Calu3 (cell line): Measurements from ENCODE around the gene TK2. TPM values are rescaled to one million over a fixed set of nuclear protein-coding genes. Genes with fewer than 3 reads are reported as not detected.
"Not testable (repeated sequence)": the region's sequence is repeated elsewhere in the genome, so short reads cannot be mapped to it uniquely, and the experiment has no call there.

Source experiments
- BruUV-seq: library from RNA; stranded (reverse); fragments of 400-500 nt; replicated peaks from 2 replicates; lab custom pipeline; 2021; lab: Mats Ljungman, UMichigan
- CTCF ChIA-PET: fragments of 300-600 bp; sonication (Branson Sonifier 250); formaldehyde crosslinking; loops from one replicate; lab custom pipeline; 2022; ENCODE audit warnings: antibody characterized with exemption; lab: Charles Lee
- DNase-seq: peaks from one replicate; pipeline ENCODE4 v3.0.0; 2022
- H3K27ac Mint-ChIP-seq: one replicate; pipeline ENCODE4 v1.8.0; 2022; ENCODE audit warnings: mixed read lengths; ENCODE audit not compliant: unreplicated experiment
- H3K27me3 Mint-ChIP-seq: one replicate; pipeline ENCODE4 v1.8.0; 2022; ENCODE audit warnings: mixed read lengths; ENCODE audit not compliant: unreplicated experiment
- H3K36me3 Mint-ChIP-seq: one replicate; pipeline ENCODE4 v1.8.0; 2022; ENCODE audit warnings: mild to moderate bottlenecking, moderate library complexity, mixed read lengths; ENCODE audit not compliant: insufficient read depth, unreplicated experiment
- H3K4me1 Mint-ChIP-seq: one replicate; pipeline ENCODE4 v1.8.0; 2022; ENCODE audit warnings: mild to moderate bottlenecking, low read depth, mixed read lengths; ENCODE audit not compliant: unreplicated experiment
- H3K4me3 Mint-ChIP-seq: one replicate; pipeline ENCODE4 v1.8.0; 2022; ENCODE audit warnings: mild to moderate bottlenecking, low read depth, moderate library complexity, mixed read lengths; ENCODE audit not compliant: unreplicated experiment
- H3K9me3 Mint-ChIP-seq: one replicate; pipeline ENCODE4 v1.8.0; 2022; ENCODE audit warnings: low read depth, mixed read lengths; ENCODE audit not compliant: unreplicated experiment
- CTCF ChIP-seq: fragments of 200-600 bp; IDR thresholded peaks from one replicate; pipeline ENCODE4 v1.8.0; 2022; ENCODE audit warnings: antibody characterized with exemption; ENCODE audit not compliant: unreplicated experiment
- intact Hi-C: fragments of 100-400 bp; cut with micrococcal nuclease; formaldehyde crosslinking; loops from one replicate; pipeline ENCODE4 v1.10.0; 2022; ENCODE audit not compliant: unreplicated experiment
- total RNA-seq: library from RNA; stranded (reverse); gene quantifications from 2 replicates; pipeline ENCODE4 v1.2.3, GENCODE V29; 2022

The TK2 gene
- total RNA-seq, 1 experiment from 2014 or later: 53.2 TPM

DNA sequence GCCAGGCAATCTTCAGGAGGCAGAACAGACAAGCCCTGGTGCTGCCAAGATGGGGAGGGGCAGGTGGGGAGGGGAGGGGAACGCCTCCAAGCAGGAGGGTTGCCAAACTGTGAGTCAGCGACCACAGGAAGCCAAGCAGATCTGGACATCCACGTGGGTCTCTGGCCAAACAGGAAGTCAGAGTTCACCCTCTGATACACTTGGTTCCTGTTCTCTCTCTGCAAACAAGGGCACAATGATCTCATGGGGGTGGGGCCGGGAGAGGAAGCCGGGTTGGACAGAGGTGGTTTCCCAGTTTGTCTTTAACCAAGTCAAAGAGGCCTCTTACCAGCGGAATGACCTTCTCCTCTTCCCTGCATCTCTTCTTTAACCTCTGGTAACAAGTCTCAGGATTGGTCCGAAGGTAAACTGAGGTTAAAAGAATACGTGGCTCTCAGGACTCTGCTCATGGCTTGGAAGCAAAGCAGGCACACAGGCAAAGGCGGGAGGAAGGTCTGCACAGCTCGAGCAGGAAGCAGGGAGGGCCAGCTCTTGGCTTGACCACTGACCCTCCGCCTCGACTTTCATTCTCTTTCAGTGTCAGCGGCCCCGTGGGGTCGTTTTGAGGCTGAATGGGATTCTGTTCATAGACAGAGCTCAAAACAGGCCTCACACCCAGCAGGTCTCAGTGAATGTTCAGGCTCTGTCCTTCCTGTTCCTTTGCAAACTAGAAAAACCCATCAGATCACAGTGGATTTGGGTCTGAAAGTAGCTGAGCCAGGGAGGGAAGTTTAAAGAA is 32.9 kb downstream of the TK2 start:
- CTCF ChIA-PET: interaction anchor here (0.5 to 0.9 kb wide), 2 partner anchors 9 to 12 kb away, joined by 3 to 5 read pairs; no protein-coding TSS in a partner anchor
- Mint-ChIP-seq H3K36me3 (peaks cover 70% of the 10 kb centered on the region), H3K4me1 (peaks cover 82% of the 10 kb centered on the region), H3K4me3 (peak overlapping the region; percentile 60), H3K9me3 (no peaks in the 10 kb centered on the region), H3K27ac (peak overlapping the region; percentile 99), H3K27me3 (no peaks in the 10 kb centered on the region)
- DNase-seq: peak; percentile 98
- BruUV-seq: TSS peak; percentile 91
- TF ChIP-seq CTCF: no peak
- intact Hi-C loops: loop anchor here (1.0 to 2.0 kb wide), 2 partner anchors 33 to 36 kb away; partner anchors contain the start of gene CKLF

DNA sequence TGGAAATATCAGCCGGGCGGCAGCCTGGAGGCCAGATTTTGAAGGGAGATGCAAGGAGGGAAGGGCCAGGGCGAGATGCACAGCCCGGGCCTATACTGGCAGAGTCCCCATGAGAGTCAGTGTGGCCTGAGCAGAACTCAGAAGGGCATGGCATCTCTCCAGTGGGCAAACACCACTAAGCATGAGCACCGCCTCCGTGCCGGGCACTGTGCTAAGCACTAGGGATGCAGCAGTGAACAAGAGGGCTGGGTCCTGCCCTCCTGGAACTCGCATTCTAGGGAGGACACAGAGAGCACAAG is 33.5 kb downstream of the TK2 start:
- BruUV-seq: no TSS peak
- CTCF ChIA-PET: no interaction called here
- H3K27ac Mint-ChIP-seq: peak overlapping the region; percentile 99
- no peaks in the 10 kb centered on the region for H3K9me3 Mint-ChIP-seq
- H3K36me3 Mint-ChIP-seq: peaks cover 70% of the 10 kb centered on the region
- TF ChIP-seq CTCF: no peak
- intact Hi-C loops: loop anchor here (1.0 to 2.0 kb wide), 2 partner anchors 32 to 36 kb away; partner anchors contain the start of gene CKLF
- peak overlapping the region; percentile 60 for H3K4me3 Mint-ChIP-seq
- no peaks in the 10 kb centered on the region for H3K27me3 Mint-ChIP-seq
- DNase-seq: no peak
- H3K4me1 Mint-ChIP-seq: peaks cover 82% of the 10 kb centered on the region

DNA sequence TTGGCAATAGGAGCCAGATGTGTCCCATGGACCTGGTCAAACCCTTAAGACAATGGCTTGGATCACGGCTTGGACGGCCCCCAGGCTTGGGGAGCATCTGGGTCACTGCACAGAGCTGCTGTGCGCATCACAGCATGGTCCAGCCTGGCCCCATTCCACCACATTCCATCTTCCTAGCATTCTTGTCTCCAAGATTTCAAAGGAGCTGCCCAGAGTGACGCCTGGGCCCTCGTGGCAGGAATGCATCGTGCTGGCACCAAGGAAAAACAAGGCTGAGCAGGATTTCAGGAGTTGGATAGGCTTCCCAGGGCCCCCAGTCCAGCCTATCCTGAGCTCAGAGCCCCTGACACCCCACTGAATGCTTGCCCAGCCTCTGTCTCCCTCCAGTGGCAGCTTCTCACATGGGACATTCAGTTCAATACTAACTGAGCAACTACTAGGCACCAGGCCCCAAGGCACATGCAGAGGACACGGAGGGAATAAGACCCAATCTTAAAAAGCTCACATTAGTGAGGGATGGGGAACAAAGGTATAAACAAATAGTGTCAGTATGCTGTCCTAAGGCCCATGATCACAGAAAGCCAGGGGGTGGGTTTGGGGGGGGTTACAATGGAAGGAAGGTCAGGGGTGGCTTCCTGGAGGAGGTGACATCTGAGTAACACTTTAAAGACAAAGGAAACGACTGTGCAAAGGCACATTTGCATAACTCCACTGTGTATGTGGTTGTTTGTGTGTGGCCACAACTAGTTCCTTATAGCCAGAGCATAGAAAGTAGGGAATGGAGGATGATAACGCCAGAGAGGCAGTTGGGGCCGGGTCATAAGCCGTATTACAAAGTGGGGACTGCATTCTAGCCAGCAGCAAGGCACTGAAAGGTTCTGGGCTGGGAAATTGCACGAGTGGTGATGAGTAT is 34.1 kb downstream of the TK2 start:
- peak; percentile 34 for TF ChIP-seq CTCF
- intact Hi-C loops: loop anchor here (1.0 to 2.0 kb wide), 2 partner anchors 32 to 37 kb away; partner anchors contain the start of gene CKLF
- CTCF ChIA-PET: interaction anchor here (0.6 to 1.0 kb wide), 7 partner anchors 63 to 193 kb away, joined by 3 to 11 read pairs (median 5); no protein-coding TSS in a partner anchor
- BruUV-seq: no TSS peak
- peak; percentile 62 for DNase-seq
- peaks cover 73% of the 10 kb centered on the region for H3K36me3 Mint-ChIP-seq
- peaks cover 83% of the 10 kb centered on the region for H3K4me1 Mint-ChIP-seq
- peak overlapping the region; percentile 99 for H3K27ac Mint-ChIP-seq
- H3K9me3 Mint-ChIP-seq: no peaks in the 10 kb centered on the region
- H3K4me3 Mint-ChIP-seq: peak overlapping the region; percentile 60
- H3K27me3 Mint-ChIP-seq: no peaks in the 10 kb centered on the region

DNA sequence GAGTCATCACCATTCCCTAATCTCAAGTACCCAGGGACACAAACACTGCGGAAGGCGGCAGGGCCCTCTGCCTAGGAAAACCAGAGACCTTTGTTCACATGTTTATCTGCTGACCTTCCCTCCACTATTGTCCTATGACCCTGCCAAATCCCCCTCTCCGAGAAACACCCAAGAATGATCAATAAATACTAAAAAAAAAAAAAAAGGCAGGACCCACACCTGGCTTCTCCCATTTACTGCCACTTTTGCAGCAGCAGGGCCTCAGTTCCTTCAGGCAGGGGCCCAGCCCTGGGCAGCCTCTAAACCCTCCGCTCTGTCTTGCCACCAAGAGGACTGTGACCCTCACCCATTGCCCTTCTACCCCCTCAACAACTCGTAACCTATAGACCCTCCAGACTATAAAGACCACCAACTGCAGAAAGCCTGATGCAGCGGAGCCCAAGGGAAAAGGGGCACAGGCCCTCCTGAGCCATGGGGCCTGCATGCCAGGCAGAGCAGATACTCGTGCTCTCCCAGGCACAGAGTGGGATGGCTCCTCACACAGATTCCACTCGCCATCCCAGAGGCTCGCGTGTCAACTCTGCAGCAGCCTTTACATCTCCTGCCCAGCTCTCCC is 34.8 kb downstream of the TK2 start:
- BruUV-seq, H3K27me3 Mint-ChIP-seq, DNase-seq, H3K9me3 Mint-ChIP-seq, intact Hi-C loops: not testable (repeated sequence)
- H3K4me3 Mint-ChIP-seq: peak overlapping the region; percentile 21
- peak overlapping the region; percentile 99 for H3K27ac Mint-ChIP-seq
- peaks cover 83% of the 10 kb centered on the region for H3K4me1 Mint-ChIP-seq
- peaks cover 76% of the 10 kb centered on the region for H3K36me3 Mint-ChIP-seq
- CTCF ChIA-PET: interaction anchor here (0.9 to 1.0 kb wide), 3 partner anchors 107 to 158 kb away, joined by 5 to 11 read pairs (median 8); no protein-coding TSS in a partner anchor

DNA sequence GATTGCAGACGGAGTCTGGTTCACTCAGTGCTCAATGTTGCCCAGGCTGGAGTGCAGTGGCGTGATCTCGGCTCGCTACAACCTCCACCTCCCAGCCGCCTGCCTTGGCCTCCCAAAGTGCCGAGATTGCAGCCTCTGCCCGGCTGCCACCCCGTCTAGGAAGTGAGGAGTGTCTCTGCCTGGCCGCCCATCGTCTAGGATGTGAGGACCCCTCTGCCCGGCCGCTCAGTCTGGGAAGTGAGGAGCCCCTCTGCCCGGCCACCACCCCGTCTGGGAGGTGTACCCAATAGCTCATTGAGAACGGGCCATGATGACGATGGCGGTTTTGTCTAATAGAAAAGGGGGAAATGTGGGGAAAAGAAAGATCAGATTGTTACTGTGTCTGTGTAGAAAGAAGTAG is 35.5 kb downstream of the TK2 start:
- intact Hi-C loops, CTCF ChIA-PET, H3K27me3 Mint-ChIP-seq, DNase-seq, BruUV-seq, H3K9me3 Mint-ChIP-seq, H3K4me3 Mint-ChIP-seq: not testable (repeated sequence)
- Mint-ChIP-seq H3K4me1 (peaks cover 83% of the 10 kb centered on the region), H3K36me3 (peaks cover 76% of the 10 kb centered on the region), H3K27ac (peak overlapping the region; percentile 99)
